AG09309 (cell line): ENCODE results near the gene LPCAT1.
"Not testable (repeated sequence)": the region's sequence is repeated elsewhere in the genome, so short reads cannot be mapped to it uniquely, and the experiment has no call there.

Experiments used
- DNase-seq: peaks from one replicate; pipeline ENCODE4 v3.0.0-alpha.2; 2010; ENCODE audit warnings: low read depth
- H3K4me3 ChIP-seq: 2 replicates; pipeline ENCODE4 v1.5.1; 2011; ENCODE audit warnings: mild to moderate bottlenecking, low read depth, low read length, moderate library complexity; ENCODE audit not compliant: control insufficient read depth
- TF ChIP-seq, protein P1 (sequence below): IDR thresholded peaks from 2 replicates; pipeline ENCODE4 v1.5.1; 2011; ENCODE audit warnings: mild to moderate bottlenecking, low read depth, low read length, inconsistent platforms; ENCODE audit not compliant: insufficient read depth, control insufficient read depth; ENCODE audit errors: missing control alignments

Gene LPCAT1

GRCh38 chr5:1476967-1477310, 46.8 kb downstream of the LPCAT1 start:
- TF ChIP-seq, protein P1, sequence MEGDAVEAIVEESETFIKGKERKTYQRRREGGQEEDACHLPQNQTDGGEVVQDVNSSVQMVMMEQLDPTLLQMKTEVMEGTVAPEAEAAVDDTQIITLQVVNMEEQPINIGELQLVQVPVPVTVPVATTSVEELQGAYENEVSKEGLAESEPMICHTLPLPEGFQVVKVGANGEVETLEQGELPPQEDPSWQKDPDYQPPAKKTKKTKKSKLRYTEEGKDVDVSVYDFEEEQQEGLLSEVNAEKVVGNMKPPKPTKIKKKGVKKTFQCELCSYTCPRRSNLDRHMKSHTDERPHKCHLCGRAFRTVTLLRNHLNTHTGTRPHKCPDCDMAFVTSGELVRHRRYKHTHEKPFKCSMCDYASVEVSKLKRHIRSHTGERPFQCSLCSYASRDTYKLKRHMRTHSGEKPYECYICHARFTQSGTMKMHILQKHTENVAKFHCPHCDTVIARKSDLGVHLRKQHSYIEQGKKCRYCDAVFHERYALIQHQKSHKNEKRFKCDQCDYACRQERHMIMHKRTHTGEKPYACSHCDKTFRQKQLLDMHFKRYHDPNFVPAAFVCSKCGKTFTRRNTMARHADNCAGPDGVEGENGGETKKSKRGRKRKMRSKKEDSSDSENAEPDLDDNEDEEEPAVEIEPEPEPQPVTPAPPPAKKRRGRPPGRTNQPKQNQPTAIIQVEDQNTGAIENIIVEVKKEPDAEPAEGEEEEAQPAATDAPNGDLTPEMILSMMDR = no peak
- DNase-seq = no peak
- H3K4me3 ChIP-seq = no peak overlapping the region

GRCh38 chr5:1476181-1476966, 47.4 kb downstream of the LPCAT1 start:
- DNase-seq = no peak
- TF ChIP-seq, protein P1 = no peak
- H3K4me3 ChIP-seq = no peak overlapping the region

GRCh38 chr5:1475544-1475900, 48.2 kb downstream of the LPCAT1 start:
- H3K4me3 ChIP-seq, DNase-seq: not testable (repeated sequence)

GRCh38 chr5:1474866-1475543, 48.8 kb downstream of the LPCAT1 start:
- no peak overlapping the region for H3K4me3 ChIP-seq
- no peak for DNase-seq
- TF ChIP-seq, protein P1 = no peak

DNA sequence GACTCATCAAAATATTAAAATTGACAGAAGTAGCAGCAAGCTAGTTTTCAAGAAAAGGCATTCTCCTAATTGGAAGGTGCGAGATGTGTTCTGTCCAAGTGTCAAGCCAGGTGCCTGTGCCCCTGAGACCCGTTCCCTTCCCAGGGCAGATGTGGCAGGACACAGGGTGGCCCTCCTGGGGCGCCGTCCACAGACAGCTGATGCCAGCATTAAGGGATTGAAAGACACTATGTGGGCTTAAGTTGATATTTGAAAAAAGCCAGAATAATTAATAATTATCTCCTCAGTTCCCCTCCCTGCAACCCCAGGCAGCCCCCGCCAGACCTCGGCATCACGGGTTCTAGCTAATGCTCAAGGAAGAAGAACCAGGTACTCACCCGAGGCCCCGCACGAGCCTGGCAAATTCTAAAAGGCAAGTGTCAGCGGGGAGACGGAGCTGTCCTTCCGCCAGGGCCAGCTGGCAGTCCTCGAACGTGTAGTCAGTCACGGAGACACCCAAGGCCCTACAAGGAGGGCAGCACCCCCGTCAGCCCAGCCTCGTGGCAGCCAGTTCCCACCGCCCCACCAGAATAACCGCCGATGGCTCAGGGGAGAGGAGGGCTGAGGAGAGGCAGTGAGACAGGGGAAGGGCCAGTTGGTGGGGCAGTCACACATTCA, 49.4 kb downstream of the LPCAT1 start:
- TF ChIP-seq, protein P1 = no peak
- H3K4me3 ChIP-seq = no peak overlapping the region
- DNase-seq = no peak

GRCh38 chr5:1473746-1474145, 50.0 kb downstream of the LPCAT1 start:
- no peak overlapping the region for H3K4me3 ChIP-seq
- no peak for DNase-seq
- TF ChIP-seq, protein P1 = no peak

DNA sequence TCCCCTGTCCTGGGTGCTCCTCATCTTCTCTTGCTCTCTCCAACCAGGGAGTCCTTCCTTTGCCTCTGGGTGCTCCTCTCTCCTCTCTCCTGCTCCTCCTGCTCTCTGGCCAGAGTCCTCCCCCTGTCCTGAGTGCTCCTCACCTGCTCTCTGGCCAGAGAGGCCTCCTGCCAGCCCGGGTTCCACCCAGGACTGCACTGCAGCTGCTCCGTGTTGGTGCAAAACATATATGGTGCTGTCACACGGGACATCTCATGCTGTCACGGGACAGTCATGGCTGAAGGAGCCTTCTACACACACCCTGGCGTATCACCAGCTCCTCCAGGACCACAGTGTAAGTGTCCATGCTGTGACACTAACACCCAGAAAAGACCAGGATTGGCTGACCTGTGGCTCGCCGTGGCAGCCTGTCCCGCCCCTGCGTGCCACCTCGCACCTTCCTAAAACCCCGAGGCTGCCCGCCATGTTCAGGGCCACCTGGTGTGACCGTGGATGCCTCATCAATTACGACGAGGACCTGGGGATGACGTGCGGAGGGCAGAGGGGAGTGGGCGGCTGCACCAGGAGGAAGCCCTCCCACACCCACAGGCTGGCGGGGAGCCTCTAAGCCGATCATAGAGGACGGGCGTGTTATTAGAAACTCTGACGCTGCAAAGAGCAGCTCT, 50.7 kb downstream of the LPCAT1 start:
- H3K4me3 ChIP-seq = no peak overlapping the region
- TF ChIP-seq, protein P1 = no peak
- DNase-seq = no peak
